ENCODE results near the gene TAS1R2. TPM values are rescaled to one million over a fixed set of nuclear protein-coding genes. Genes with fewer than 3 reads are reported as not detected.

Gene TAS1R2
- total and polyA plus RNA-seq, 9 of the 15 experiments (the other 6 are each of a cell fraction or from before 2014, with no cell fraction given), result not detected

- TF ChIP-seq ZNF592 (IDR thresholded peaks at IDR 0.05) (peak; percentile 52), SRF (CRISPR knock-in tag; IDR thresholded peaks at IDR 0.05) (no peak), NR2C2 (CRISPR knock-in tag; IDR thresholded peaks at IDR 0.05) (no peak), NR2C2 (tag; IDR thresholded peaks at IDR 0.05) (peak; percentile 87), FOS (IDR thresholded peaks at IDR 0.05; ENCODE audit: extremely low read depth, insufficient read length) (peak; percentile 87), PURB (CRISPR knock-in tag; IDR thresholded peaks at IDR 0.05; ENCODE audit: low read depth) (no peak), C11orf30 (IDR thresholded peaks at IDR 0.05; ENCODE audit: low read depth) (peak; percentile 63), CSDE1 (IDR thresholded peaks at IDR 0.05) (no peak), ETV5 (CRISPR knock-in tag; IDR thresholded peaks at IDR 0.05; ENCODE audit: low read depth) (peak; percentile 28; the same call in 1 of the 2 replicates), TCF7L2 (IDR thresholded peaks at IDR 0.05; ENCODE audit: low read depth, low read length) (peak; percentile 98), TFE3 (CRISPR knock-in tag; IDR thresholded peaks at IDR 0.05) (no peak), NBN (IDR thresholded peaks at IDR 0.05; ENCODE audit: low read depth) (no peak), ELF1 (tag; IDR thresholded peaks at IDR 0.05) (no peak), CREM (IDR thresholded peaks at IDR 0.05; ENCODE audit: low read depth) (no peak; the same call in none of the 2 replicates), SNAPC5 (CRISPR knock-in tag; IDR thresholded peaks at IDR 0.05) (no peak), KDM5B (IDR thresholded peaks at IDR 0.05; ENCODE audit: insufficient replicate concordance, low read depth, low read length) (peak; percentile 68), CBX3 (IDR thresholded peaks at IDR 0.05; ENCODE audit: borderline replicate concordance in 1 of 2, low read length in 2 of 2) (peak in 1 of 2 experiments; percentile 78; a peak in 1 of 3 replicates)
- TF ChIP-seq, protein P1, sequence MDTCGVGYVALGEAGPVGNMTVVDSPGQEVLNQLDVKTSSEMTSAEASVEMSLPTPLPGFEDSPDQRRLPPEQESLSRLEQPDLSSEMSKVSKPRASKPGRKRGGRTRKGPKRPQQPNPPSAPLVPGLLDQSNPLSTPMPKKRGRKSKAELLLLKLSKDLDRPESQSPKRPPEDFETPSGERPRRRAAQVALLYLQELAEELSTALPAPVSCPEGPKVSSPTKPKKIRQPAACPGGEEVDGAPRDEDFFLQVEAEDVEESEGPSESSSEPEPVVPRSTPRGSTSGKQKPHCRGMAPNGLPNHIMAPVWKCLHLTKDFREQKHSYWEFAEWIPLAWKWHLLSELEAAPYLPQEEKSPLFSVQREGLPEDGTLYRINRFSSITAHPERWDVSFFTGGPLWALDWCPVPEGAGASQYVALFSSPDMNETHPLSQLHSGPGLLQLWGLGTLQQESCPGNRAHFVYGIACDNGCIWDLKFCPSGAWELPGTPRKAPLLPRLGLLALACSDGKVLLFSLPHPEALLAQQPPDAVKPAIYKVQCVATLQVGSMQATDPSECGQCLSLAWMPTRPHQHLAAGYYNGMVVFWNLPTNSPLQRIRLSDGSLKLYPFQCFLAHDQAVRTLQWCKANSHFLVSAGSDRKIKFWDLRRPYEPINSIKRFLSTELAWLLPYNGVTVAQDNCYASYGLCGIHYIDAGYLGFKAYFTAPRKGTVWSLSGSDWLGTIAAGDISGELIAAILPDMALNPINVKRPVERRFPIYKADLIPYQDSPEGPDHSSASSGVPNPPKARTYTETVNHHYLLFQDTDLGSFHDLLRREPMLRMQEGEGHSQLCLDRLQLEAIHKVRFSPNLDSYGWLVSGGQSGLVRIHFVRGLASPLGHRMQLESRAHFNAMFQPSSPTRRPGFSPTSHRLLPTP (IDR thresholded peaks at IDR 0.05; ENCODE audit: borderline replicate concordance, extremely low read depth, insufficient read length), result no peak
These were observed 43.2 kb upstream of the TAS1R2 start, which contains the start of gene ALDH4A1 (continued) for GRCh38 chr1:18902523-18903290.
